SHP77 (cell line): ENCODE results near the gene USP32.

Experiments used
- DNase-seq, 2 experiments: peaks; one replicate each; lab custom pipeline; 2025; lab: John Stamatoyannopoulos, UW

USP32 gene

DNA sequence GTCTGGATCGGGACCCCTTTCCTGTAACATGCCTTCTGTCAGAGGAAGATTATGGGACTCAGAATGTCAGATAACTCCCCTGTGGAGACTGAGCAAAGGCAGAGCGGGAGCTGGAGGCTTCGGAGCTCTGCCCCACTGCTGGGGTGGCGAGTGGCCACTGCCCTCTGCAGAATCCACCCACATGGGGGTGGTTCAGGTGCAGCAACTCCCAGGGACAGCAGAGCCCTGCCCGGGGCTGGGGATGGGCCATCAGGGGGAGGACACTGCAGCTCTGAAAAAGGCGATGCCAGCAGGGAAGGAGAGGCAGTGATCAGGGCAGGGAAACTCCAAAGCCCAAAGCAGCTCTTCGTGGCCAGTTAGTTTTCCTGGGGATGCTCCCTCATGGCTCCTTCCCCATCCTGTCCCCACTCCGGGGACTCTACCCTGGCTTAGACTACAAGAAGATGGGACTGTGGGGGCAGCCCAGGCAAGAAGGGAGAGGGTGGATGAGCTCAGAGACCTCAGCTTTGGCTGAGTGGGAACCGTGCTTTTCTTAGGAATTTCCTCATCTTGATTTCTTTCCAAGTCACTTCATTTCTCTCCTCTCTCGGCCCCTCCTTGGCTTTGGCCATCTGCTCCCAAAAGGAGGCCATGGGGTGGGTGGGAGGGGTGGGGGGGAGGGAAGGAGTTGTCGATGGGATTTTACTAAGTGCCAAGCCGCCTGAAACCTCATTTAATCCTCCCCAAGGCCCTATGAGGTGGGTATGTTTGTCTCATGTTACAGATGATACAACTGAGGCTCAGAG lies 238.1 kb downstream of the USP32 start:
- DNase-seq = no peak

DNA sequence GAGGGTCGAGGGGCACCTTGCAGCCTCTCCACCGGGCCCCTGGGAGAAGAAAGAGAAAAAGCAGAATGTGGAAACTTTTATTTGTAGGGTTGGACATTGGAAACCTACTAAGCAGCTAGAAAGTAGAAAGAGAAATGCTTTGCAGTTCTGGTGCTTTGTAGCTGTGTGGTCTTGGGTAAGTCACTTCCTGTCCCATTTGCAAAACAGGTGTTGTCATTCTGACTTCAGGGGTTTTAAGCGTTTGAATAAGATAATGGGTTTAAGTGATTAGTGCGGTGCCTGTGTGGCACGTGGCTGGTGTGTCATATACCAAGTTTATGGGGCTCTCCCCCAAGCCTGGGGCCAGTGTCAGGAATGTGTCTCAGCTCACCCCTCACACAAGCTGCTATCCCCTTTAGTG lies 240.6 kb downstream of the USP32 start:
- DNase-seq = no peak

DNA sequence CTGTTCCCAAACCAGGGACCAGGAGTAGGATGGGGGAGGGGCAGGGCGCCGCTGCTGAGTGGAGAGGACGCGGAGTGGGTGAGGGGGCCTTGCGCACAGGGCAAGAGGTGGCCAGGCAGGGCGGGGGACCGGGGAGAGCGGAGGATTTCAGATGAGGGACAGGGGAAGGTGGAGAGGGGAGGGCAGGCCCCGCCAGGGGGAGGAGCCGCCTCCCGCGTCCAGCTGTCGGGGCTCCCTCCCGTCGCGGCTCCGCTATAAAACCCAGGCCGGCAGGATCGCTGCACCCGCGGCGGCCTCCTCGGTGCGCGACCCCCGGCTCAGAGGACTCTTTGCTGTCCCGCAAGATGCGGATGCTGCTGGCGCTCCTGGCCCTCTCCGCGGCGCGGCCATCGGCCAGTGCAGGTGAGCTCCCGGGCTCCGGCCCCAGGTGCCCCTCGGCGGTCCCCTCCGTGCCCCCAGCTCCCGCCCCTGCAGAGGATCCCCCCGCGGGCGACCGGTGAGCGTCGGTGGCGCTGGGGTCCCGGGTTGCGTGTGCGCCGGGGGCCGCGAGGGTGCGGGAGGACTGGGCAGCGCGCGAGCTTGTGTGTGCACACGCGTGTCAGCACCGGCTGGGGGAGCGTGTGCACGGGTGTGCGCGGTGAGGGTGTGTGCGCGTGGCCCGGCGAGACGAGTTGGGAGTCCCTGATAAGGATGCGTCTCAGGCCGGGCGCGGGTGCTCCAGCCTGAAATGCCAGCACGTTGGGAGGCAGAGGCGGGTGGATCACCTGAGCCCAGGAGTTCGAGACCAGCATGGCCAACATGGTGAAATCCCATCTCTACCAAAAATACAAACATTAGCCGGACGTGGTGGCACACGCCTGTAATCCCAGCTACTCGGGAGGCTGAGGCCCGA lies 242.0 kb downstream of the USP32 start, which contains the start of gene CA4:
CA4 (plus strand) TSS at position 283 of the 892 bp plus-strand sequence; CDS start at position 345, 62 bp downstream.
- no peak for DNase-seq

DNA sequence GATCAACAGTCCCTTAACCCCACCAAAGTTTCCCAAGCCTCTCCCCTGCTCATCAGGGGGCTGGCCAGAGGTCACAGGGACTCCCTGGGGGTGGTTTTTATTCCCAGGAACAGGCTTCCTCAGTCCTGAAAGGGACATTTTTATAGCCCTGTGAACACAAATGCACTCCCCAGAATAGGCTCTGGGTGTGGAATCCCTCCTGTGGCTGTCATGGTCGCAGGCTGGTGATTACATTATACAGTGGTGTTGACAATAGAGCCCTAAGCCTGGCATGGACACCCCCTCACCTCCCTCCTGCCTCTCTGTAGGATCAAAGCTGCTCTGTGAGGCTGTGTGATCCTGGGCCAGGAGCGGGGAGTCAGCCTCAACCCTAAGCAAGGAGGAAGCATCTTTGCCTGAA lies 243.6 kb downstream of the USP32 start:
- no peak for DNase-seq

- no peak for DNase-seq
These were observed 244.2 kb downstream of the USP32 start for GRCh38 chr17:60147553-60148223.

GRCh38 chr17:60146206-60146605 lies 245.7 kb downstream of the USP32 start:
- DNase-seq = no peak

DNA sequence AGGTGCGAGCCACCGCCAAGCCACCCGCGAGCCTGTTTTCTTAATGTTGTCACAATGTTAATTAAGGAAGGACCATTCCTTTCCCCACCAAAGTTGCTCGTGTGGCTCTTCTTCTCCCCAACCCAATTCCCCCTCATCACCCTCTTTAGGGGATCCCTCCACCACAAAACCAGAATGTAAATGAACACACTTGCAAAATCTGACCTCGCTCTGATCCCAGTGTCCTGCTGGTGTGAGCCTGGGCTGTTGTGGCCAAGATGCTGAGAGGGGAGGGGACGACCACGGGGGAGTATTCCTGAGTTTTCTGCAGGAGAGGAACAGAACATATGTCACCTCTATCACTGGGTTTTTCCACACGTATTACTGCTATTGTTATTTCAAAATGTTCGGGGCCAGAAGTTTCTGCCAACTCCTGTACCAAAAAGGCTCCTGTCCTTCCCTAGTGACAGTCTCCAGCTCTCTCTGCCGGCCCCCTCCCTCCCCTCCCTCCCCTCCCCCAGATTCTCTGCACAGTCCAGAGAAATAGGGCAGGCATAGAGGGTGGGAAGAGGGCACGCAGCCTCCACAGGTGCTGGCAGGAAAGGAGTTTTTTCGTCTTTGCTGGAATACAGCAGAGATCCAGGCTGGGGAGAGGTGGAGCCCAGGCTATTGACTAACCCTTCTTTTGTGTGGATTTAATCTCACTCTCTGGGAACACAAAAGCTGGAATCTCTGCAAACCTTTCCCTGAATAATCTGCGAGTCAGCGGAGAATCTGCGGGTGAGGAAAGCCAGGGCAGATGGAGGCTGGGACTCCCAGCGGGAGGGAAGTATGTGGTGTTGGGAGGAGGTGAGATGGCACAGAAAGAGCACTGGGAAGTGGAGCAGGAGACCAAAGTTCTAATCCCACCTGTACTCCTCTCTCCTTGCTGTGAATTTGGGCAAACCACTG lies 246.7 kb downstream of the USP32 start:
- DNase-seq = no peak

DNA sequence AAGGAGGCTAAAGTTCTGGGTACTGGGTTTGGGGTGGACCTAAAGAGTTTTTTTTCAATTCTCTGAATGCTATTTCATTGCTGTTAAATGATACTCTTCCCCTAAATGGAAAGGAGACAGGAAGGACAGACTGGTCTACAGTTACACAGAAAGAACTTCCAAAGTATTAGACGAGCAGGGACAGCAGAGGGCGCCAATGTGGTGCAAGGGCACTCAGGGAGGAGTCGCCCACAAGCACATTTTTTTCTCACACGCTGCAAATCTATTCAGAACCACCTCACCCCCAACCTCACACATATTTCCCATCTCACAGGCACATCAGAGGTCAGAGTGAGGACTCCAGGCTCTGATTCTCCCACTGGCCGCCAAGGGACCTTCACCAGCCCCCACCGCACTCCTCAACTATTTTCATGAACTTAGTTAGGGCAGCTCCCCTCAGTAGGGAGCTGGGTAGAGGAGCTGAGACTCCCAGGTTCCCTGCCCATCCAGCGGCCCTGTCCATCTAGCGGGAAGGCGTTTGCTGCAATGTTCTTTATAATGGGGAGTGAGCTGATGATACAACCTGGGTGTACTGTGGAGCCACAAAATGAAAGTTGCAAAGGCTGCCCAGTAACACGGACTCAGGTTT lies 248.9 kb downstream of the USP32 start:
- DNase-seq = peak; percentile 85 to 89

DNA sequence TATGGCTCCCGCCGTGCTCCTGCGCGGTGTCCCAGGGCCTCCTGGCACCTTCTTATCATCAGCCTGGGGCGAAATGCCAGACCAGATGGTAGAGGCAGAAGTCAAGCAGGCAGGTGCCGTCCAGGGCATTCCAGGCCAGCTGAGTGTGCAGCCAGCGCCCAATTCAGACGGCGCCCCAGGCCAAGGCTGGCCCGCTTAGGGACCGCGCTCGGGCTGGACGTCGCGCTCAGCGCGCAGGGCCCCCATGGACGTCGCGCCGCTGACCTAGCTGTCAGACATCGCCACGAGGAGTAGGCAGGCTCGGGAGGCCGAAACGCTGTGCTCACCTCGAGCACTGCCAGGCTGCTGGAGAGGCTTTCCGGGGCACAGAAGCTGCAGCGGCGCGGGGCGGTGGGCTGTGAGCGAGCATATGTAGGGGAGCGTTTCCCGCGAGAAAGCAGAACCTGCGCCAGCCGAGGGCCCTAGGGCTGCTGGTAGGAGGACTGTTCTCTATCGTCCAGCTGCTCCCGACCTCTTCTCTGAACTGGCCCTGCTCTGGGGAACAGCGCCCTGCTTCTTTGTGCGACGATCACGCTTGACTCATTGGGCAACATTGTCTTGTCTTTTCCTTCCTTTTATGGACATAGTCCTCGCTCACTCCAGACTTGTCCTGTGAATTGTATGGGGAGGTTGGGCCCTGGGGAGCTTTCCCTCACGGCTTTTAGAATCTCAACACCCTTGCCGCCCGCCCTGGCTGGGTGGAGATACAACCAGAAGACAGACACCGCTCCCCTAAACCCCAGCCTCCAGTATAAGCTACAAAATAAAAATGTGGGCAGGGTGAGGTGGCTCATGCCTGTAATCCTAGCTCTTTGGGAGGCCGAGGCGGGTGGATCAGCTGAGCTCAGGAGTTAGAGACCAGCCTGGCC lies 250.6 kb downstream of the USP32 start:
- no peak for DNase-seq

DNA sequence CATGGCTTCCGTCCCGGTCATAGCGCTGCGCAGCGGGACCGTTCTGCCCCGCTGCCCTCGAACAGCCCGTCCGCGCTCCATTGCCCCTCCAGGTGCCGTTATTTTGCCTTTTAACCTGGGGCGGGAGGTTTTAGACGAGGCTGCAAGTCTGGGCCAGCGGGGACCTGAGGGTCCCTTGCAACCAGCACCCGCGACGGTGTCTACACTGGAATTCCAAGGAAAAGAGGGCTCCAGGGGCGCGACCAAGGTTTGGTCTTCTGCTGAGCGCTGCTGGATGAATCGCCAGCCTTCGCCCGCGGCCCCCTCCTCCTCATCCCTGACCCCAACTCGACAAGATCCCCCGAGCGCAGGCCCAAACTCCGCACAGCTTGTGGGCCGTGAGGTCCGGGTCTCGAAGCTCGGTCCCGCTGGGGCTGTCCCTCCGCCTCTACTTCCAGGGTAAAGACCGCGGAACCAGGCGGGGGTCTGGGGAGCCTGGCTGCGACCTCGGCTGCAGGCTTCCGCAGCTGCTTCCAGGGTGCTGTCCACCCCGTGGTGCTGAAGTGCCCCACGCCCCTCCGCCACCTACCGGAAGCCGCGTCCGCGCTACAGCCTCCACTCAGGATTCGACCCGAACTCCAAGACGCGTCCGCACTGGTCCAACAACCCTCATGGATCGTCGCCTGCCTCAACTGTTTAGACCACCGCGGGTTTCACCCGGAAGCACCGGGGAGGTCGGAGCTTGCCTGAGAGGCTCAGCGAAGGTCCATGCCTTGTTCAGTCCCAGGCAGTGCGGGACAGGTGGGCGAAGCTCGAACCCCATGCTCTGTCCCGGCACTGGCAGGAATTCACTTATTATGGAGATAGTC lies 252.3 kb downstream of the USP32 start:
- DNase-seq = no peak

GRCh38 chr17:60138769-60139437 lies 253.0 kb downstream of the USP32 start:
- no peak for DNase-seq

GRCh38 chr17:60137731-60138130 lies 254.2 kb downstream of the USP32 start:
- no peak for DNase-seq

DNA sequence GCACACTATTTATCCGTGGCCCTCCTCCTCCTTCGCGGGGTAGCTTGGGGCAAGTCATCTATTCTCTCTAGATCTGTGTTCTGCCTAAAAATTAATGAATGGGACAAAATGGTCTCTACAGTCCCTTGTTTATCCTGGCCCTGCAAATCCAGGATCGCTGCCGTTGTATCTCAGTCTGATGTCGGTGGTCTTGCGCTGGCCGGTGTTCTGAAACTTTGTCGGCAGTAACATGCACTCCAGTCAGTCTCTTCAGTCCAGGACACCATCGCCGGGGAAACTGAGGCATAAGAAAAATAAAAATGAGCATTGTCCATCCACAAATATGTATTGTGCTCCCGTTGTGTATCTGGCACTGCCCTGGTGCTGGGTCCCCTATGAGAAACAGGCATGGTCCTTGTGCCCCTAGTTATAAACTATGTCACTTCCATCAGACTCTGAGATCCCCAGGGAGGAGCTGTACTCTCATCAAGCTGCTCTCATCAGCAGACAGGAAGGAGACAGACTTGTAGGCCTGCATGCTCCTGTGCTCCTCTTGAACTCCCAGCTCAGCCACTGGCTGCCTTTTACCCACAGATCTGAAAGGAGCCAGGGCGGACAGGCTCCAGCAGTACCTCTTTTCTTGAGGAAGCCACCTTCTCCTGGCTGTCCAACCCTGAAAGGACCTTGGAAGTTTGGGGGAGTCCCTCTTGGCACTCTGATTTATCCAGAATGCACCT lies 255.8 kb downstream of the USP32 start:
- DNase-seq = no peak

DNA sequence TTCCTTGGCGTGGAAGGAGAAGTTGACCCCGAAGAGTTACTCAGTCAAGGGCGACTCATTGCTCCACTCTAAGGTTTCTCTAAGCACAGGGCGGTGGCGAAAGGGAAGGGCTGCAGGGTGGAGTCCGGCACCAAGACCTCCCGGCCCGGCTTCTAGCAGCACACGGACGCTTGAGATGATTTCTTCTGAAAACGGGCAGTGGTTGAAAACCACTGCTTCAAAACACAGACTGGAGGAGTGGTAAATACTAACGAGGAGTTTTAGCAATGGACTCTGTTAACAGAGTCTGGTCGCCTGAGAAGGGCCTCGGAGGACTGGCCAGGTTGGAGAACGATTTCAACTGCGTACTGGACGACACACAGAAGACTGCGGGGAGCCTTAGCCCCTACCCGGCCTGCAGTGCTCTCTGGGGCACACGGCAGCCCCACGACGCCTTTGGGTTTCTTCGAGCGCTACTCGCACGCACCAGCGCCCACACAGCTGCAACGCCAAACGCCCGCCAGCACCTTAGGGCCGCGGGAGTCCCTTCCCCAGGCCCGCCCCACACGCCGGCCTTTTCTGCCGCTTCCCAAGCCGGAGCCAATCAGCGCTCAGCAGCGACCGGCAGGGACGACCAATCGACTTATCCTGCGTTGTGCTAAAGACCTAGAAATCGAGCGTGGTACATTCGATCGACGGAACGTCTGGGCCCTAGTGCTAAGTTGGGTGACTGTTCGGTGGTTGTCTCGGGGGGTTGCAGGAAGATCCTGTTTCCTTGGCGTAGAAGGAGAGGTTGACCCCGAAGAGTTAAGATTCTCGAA lies 256.6 kb downstream of the USP32 start:
- DNase-seq = peak; percentile 91 to 93

GRCh38 chr17:60134396-60135150 lies 257.4 kb downstream of the USP32 start:
- no peak for DNase-seq

- no peak for DNase-seq
These were observed 261.5 kb downstream of the USP32 start for GRCh38 chr17:60130466-60130865.
